ENCODE data around the gene FKBP9. TPM values are rescaled to one million over a fixed set of nuclear protein-coding genes. Genes with fewer than 3 reads are reported as not detected.

FKBP9 gene
- total RNA-seq, 1 donor: 420 TPM

GRCh38 chr7:33040803-33041516 is 83.7 kb downstream of the FKBP9 start:
- Histone ChIP-seq H4K20me1 (ENCODE audit: insufficient read depth, low read length) (no peaks in the 10 kb centered on the region), H3K79me2 (ENCODE audit: insufficient read depth, low read length) (peaks cover 82% of the 10 kb centered on the region), H3K9me3 (ENCODE audit: low read depth, low read length) (no peaks in the 10 kb centered on the region), H3K36me3 (ENCODE audit: insufficient read depth, low read length) (no peaks in the 10 kb centered on the region), H3K4me2 (ENCODE audit: insufficient read depth, low read length) (peak overlapping the region; percentile 53), H3K4me1 (ENCODE audit: insufficient read depth, low read length) (peaks cover 21% of the 10 kb centered on the region), H3K4me3 (ENCODE audit: insufficient read depth, low read length) (no peak overlapping the region), H2AFZ (ENCODE audit: low read length) (no peak overlapping the region), H3K27ac (ENCODE audit: low read depth, low read length) (no peak overlapping the region), H3K27me3 (ENCODE audit: insufficient read depth, low read length) (no peaks in the 10 kb centered on the region)
- TF ChIP-seq, protein P1, sequence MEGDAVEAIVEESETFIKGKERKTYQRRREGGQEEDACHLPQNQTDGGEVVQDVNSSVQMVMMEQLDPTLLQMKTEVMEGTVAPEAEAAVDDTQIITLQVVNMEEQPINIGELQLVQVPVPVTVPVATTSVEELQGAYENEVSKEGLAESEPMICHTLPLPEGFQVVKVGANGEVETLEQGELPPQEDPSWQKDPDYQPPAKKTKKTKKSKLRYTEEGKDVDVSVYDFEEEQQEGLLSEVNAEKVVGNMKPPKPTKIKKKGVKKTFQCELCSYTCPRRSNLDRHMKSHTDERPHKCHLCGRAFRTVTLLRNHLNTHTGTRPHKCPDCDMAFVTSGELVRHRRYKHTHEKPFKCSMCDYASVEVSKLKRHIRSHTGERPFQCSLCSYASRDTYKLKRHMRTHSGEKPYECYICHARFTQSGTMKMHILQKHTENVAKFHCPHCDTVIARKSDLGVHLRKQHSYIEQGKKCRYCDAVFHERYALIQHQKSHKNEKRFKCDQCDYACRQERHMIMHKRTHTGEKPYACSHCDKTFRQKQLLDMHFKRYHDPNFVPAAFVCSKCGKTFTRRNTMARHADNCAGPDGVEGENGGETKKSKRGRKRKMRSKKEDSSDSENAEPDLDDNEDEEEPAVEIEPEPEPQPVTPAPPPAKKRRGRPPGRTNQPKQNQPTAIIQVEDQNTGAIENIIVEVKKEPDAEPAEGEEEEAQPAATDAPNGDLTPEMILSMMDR (IDR thresholded peaks at IDR 0.05; ENCODE audit: extremely low read depth, low read depth, low read length): no peak
- no peak for DNase-seq (ENCODE audit: insufficient read length, low spot score, missing footprints)

DNA sequence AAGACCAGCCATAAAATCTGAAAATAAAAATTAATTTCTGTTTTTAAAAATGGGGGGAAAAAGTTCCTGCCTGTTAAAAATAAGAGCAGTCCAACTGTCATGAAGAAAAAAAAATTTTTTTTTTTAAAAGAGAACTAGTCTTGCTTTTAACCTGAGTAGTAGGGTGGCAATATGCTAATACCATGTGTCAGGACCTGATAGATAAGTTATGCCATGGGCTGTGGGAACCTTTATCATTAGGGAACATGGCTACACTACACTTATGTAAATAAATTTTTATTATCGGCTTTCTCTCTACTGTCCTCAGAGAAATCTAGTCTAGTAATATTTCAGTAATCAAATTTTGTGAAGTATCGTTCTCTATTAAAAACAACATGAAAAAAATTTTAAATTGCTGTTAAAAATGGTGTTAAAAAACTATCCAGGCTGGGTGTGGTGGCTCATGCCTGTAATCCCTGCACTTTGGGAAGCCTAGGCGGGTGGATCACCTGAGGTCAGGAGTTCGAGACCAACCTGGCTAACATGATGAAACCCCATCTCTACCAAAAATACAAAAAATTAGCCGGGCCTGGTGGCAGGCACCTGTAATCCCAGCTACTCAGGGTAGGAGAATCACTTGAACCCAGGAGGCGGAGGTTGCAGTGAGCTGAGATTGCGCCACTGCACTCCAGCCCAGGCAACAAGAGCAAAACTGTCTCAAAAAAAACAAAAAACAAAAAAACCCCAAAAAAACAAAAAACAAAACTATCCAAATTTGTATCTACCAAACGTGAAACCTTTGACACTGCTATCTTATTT is 84.6 kb downstream of the FKBP9 start:
- H2AFZ ChIP-seq (ENCODE audit: low read length): no peak overlapping the region
- no peaks in the 10 kb centered on the region for H3K27me3 ChIP-seq (ENCODE audit: insufficient read depth, low read length)
- peaks cover 85% of the 10 kb centered on the region for H3K79me2 ChIP-seq (ENCODE audit: insufficient read depth, low read length)
- peaks cover 21% of the 10 kb centered on the region for H3K4me1 ChIP-seq (ENCODE audit: insufficient read depth, low read length)
- TF ChIP-seq, protein P1 (IDR thresholded peaks at IDR 0.05; ENCODE audit: extremely low read depth, low read depth, low read length): no peak
- no peaks in the 10 kb centered on the region for H4K20me1 ChIP-seq (ENCODE audit: insufficient read depth, low read length)
- no peaks in the 10 kb centered on the region for H3K36me3 ChIP-seq (ENCODE audit: insufficient read depth, low read length)
- H3K27ac ChIP-seq (ENCODE audit: low read depth, low read length): no peak overlapping the region
- peak overlapping the region; percentile 53 for H3K4me2 ChIP-seq (ENCODE audit: insufficient read depth, low read length)
- no peak for DNase-seq (ENCODE audit: insufficient read length, low spot score, missing footprints)
- no peaks in the 10 kb centered on the region for H3K9me3 ChIP-seq (ENCODE audit: low read depth, low read length)
- H3K4me3 ChIP-seq (ENCODE audit: insufficient read depth, low read length): no peak overlapping the region

- TF ChIP-seq, protein P1 (IDR thresholded peaks at IDR 0.05; ENCODE audit: extremely low read depth, low read depth, low read length): no peak
- Histone ChIP-seq H3K9me3 (ENCODE audit: low read depth, low read length) (no peaks in the 10 kb centered on the region), H2AFZ (ENCODE audit: low read length) (peak overlapping the region; percentile 26), H3K79me2 (ENCODE audit: insufficient read depth, low read length) (peaks cover 81% of the 10 kb centered on the region), H3K27me3 (ENCODE audit: insufficient read depth, low read length) (no peaks in the 10 kb centered on the region), H4K20me1 (ENCODE audit: insufficient read depth, low read length) (no peaks in the 10 kb centered on the region), H3K36me3 (ENCODE audit: insufficient read depth, low read length) (no peaks in the 10 kb centered on the region), H3K4me1 (ENCODE audit: insufficient read depth, low read length) (peaks cover 19% of the 10 kb centered on the region), H3K4me2 (ENCODE audit: insufficient read depth, low read length) (no peak overlapping the region), H3K4me3 (ENCODE audit: insufficient read depth, low read length) (no peak overlapping the region), H3K27ac (ENCODE audit: low read depth, low read length) (peak overlapping the region; percentile 8)
- no peak for DNase-seq (ENCODE audit: insufficient read length, low spot score, missing footprints)
These were observed 86.5 kb downstream of the FKBP9 start for GRCh38 chr7:33043501-33044400.

Data from osteoblast (primary cell).